ENCODE results near the gene KIAA1549. TPM values are rescaled to one million over a fixed set of nuclear protein-coding genes. Genes with fewer than 3 reads are reported as not detected.

The KIAA1549 gene
- total RNA-seq, 2 donors from 2014 or later, result 0.95 to 1.8 TPM

DNA sequence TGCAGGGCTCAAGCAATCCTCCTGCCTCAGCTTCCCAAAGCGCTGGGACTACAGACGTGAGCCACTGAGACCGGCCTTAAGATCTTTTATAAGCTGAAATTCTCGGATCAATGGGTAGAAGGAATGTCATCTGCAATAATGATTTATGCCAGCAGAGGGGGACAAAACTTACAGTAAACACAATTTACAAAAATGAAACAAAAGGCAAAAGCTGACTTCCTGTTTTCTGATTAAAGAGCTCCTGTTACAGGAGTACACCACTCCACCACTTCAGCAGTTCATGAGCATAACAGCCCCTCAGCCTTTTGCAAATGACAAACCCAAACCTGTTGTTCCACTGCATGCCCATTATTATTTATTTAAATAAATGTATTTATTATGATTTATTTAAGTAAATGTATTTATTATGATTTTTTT is 94.7 kb downstream of the KIAA1549 start:
- no peaks in the 10 kb centered on the region for H3K4me1 ChIP-seq (ENCODE audit: control insufficient read depth in 1 of 2, low read depth in 2 of 2)
- DNase-seq (ENCODE audit: low spot score), result no peak
- H3K27me3 ChIP-seq (replicated peaks; ENCODE audit: insufficient read depth), result no peaks in the 10 kb centered on the region
- H3K27ac ChIP-seq, result no peak overlapping the region
- TF ChIP-seq, protein P1, sequence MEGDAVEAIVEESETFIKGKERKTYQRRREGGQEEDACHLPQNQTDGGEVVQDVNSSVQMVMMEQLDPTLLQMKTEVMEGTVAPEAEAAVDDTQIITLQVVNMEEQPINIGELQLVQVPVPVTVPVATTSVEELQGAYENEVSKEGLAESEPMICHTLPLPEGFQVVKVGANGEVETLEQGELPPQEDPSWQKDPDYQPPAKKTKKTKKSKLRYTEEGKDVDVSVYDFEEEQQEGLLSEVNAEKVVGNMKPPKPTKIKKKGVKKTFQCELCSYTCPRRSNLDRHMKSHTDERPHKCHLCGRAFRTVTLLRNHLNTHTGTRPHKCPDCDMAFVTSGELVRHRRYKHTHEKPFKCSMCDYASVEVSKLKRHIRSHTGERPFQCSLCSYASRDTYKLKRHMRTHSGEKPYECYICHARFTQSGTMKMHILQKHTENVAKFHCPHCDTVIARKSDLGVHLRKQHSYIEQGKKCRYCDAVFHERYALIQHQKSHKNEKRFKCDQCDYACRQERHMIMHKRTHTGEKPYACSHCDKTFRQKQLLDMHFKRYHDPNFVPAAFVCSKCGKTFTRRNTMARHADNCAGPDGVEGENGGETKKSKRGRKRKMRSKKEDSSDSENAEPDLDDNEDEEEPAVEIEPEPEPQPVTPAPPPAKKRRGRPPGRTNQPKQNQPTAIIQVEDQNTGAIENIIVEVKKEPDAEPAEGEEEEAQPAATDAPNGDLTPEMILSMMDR (IDR thresholded peaks at IDR 0.05), result peak; percentile 48
- ATAC-seq (ENCODE audit: insufficient number of reproducible peaks, low FRiP score, low read depth), result no peak
- H3K36me3 ChIP-seq, result no peaks in the 10 kb centered on the region
- no peaks in the 10 kb centered on the region for H3K9me3 ChIP-seq
- H3K4me3 ChIP-seq, result no peak overlapping the region

DNA sequence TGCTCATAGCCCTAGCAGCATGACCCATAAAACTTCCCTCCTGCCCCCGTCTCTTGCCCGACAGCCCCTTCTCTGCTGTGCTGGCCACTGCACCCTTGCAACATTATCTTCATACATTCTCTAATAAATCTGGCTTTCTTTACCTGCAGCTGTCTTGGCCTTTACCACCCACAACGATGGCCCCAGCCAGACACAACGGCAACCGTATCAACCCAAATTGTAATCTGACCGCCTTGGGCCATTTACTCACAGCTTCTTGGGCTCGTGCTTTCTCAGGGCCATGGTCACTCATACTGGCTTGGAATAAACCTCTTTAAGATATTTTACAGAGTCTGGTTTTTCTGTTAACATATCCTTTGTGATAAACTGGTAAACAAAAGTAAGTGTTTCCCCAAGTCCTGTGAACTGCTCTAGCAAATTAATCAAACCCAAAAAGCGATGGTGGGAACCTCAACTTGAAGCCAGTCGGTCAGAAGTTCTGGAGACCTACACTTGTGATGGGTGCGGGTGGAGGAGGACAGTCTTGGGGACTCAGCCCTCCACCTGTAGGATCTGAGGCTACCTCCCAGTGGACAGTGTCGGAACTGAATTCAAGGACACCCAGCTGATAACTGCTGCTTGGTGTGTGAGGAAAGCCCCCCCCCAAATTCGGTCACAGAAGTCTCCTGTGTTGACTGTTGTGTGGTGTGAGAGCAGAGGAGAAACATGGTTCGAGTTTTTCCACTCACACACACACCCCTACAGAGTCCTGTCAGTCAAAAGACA is 95.6 kb downstream of the KIAA1549 start:
- H3K27ac ChIP-seq, result no peak overlapping the region
- H3K4me3 ChIP-seq, result no peak overlapping the region
- no peaks in the 10 kb centered on the region for H3K9me3 ChIP-seq
- H3K36me3 ChIP-seq, result no peaks in the 10 kb centered on the region
- no peaks in the 10 kb centered on the region for H3K27me3 ChIP-seq (replicated peaks; ENCODE audit: insufficient read depth)
- ATAC-seq (ENCODE audit: insufficient number of reproducible peaks, low FRiP score, low read depth) (no peak), DNase-seq (ENCODE audit: low spot score) (no peak)
- TF ChIP-seq, protein P1 (IDR thresholded peaks at IDR 0.05), result no peak
- no peaks in the 10 kb centered on the region for H3K4me1 ChIP-seq (ENCODE audit: control insufficient read depth in 1 of 2, low read depth in 2 of 2)

DNA sequence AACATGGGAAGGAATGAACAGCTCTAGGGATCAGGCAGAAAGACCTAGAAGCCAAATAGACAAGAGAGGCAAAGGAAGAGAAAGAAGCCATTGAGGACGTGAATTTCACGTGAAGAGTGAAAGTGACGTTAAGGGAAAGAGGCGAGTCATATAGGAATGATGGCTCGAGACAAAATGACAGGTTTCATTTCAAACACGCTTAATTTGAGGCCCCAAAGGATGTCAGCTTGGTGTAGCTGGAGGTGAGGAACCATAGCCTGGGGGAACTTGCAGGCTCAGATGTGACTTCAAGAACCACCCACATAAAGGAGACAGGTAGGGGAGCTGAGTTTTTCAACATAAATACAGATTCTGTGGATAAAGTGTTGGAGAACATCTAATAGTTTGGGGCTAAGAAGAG is 98.9 kb downstream of the KIAA1549 start:
- ATAC-seq (ENCODE audit: insufficient number of reproducible peaks, low FRiP score, low read depth) (no peak), DNase-seq (ENCODE audit: low spot score) (no peak)
- TF ChIP-seq, protein P1 (IDR thresholded peaks at IDR 0.05), result no peak
- Histone ChIP-seq H3K9me3 (no peaks in the 10 kb centered on the region), H3K4me3 (no peak overlapping the region), H3K4me1 (ENCODE audit: control insufficient read depth in 1 of 2, low read depth in 2 of 2) (no peaks in the 10 kb centered on the region), H3K36me3 (no peaks in the 10 kb centered on the region), H3K27ac (no peak overlapping the region), H3K27me3 (replicated peaks; ENCODE audit: insufficient read depth) (no peaks in the 10 kb centered on the region)

DNA sequence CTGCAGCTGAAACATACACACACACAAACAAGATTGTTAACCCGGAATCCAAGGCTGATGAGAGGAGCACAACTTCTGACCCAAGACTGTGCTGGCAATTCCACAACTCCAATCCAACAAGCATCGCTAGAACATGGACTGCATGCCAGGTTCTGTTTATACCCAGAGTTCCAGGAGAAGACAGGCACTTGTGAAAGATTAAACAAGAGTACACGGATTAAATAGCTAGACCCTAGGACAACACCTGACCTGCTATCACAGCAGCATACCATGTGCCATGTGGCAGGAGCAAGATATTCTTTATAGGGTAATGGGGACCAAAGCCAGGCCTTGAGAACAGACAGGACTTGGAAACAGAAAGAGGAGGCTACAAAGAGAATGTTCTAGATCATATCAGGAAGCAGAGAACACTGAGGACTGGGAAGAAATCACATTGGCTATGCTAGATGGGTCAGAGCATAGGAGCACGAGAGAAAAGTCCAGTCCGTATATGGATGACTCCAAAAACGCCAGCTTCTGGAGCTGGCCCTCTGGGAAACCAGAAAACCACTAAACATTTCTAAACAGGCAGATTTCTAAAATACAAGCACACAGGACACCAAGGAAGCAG is 99.5 kb downstream of the KIAA1549 start:
- DNase-seq (ENCODE audit: low spot score) (no peak), ATAC-seq (ENCODE audit: insufficient number of reproducible peaks, low FRiP score, low read depth) (no peak)
- Histone ChIP-seq H3K27me3 (replicated peaks; ENCODE audit: insufficient read depth) (no peaks in the 10 kb centered on the region), H3K36me3 (no peaks in the 10 kb centered on the region), H3K4me1 (ENCODE audit: control insufficient read depth in 1 of 2, low read depth in 2 of 2) (no peaks in the 10 kb centered on the region), H3K4me3 (no peak overlapping the region), H3K9me3 (no peaks in the 10 kb centered on the region), H3K27ac (no peak overlapping the region)
- TF ChIP-seq, protein P1 (IDR thresholded peaks at IDR 0.05), result no peak

DNA sequence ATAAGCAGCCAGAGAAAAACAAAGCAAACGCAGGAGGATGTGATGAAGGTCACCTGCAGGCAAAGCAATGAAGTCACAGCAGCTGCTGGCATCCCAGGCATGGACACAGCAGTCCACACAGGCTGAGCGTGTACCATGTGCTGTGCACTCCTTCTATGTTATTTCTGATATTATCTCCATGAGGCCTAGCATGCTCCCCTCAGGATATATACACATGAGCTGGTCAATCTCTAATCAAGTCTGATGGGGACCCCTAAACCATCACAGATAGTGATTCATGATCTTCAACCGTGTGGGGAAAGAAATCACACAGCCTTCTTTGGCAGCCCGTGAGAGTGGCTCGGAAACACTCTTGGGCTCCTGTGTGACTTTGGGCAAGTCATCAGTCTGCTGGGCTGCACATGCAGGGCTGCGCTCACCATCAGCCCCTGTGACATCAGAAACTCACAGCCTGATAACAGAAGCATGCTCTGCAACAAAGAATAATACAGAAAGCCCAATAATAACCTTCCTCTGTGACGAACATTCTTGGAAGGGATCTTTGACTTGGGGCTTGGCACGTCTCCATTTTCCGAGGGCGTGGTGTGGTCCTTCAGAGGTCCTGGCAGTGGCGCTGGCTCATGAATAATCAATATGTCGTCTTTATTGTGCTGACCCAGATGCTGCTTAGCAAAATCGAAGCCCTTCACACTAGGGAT is 100.2 kb downstream of the KIAA1549 start:
- ATAC-seq (ENCODE audit: insufficient number of reproducible peaks, low FRiP score, low read depth) (no peak), DNase-seq (ENCODE audit: low spot score) (no peak)
- TF ChIP-seq, protein P1 (IDR thresholded peaks at IDR 0.05), result no peak
- Histone ChIP-seq H3K4me3 (no peak overlapping the region), H3K36me3 (no peaks in the 10 kb centered on the region), H3K9me3 (no peaks in the 10 kb centered on the region), H3K27me3 (replicated peaks; ENCODE audit: insufficient read depth) (no peaks in the 10 kb centered on the region), H3K4me1 (ENCODE audit: control insufficient read depth in 1 of 2, low read depth in 2 of 2) (no peaks in the 10 kb centered on the region), H3K27ac (no peak overlapping the region)
